Stomach (tissue), 4 donors: ENCODE data around the gene NDNF.

Source experiments
- EP300 ChIP-seq: sonication (generic); formaldehyde crosslinking; IDR thresholded peaks from one replicate; pipeline ENCODE4 v1.6.1; 2017; ENCODE audit warnings: antibody characterized with exemption
- POLR2A ChIP-seq, 4 donors: fragments of 450-650 bp; IDR thresholded peaks; one replicate each; pipeline ENCODE4 v1.6.1; 2016; ENCODE audit warnings: antibody characterized with exemption in 4 of 4, control low read depth in 2 of 4, mild to moderate bottlenecking in 1 of 4, moderate library complexity in 1 of 4
- POLR2AphosphoS5 ChIP-seq, 3 donors: sonication (generic); formaldehyde crosslinking; IDR thresholded peaks; one replicate each; pipeline ENCODE4 v1.6.1; 2016; ENCODE audit warnings: antibody characterized with exemption in 3 of 3
- TF ChIP-seq, protein P1 (sequence below), 7 experiments: fragments of 450-650 bp in 4 of 7; fragments of 200-600 bp in 3 of 7; sonication (generic) in 3 of 7; IDR thresholded peaks; one replicate each; pipeline ENCODE4 v1.5.1; 2016 to 2019; ENCODE audit warnings: antibody characterized with exemption in 7 of 7, control low read depth in 2 of 7, mild to moderate bottlenecking in 1 of 7

GRCh38 chr4:121030711-121031110 lies 41.6 kb downstream of the NDNF start:
- TF ChIP-seq POLR2AphosphoS5 (IDR thresholded peaks at IDR 0.05) (no peak), POLR2A (IDR thresholded peaks at IDR 0.05) (no peak), EP300 (no peak)
- TF ChIP-seq, protein P1, sequence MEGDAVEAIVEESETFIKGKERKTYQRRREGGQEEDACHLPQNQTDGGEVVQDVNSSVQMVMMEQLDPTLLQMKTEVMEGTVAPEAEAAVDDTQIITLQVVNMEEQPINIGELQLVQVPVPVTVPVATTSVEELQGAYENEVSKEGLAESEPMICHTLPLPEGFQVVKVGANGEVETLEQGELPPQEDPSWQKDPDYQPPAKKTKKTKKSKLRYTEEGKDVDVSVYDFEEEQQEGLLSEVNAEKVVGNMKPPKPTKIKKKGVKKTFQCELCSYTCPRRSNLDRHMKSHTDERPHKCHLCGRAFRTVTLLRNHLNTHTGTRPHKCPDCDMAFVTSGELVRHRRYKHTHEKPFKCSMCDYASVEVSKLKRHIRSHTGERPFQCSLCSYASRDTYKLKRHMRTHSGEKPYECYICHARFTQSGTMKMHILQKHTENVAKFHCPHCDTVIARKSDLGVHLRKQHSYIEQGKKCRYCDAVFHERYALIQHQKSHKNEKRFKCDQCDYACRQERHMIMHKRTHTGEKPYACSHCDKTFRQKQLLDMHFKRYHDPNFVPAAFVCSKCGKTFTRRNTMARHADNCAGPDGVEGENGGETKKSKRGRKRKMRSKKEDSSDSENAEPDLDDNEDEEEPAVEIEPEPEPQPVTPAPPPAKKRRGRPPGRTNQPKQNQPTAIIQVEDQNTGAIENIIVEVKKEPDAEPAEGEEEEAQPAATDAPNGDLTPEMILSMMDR (IDR thresholded peaks at IDR 0.05), result no peak
